DOHH2 (cell line): ENCODE results near the gene ZBTB45.

Source experiments
- H3F3A ChIP-seq: fragments of 200-600 bp; sonication (generic), shearing (Covaris generic); 2 replicates; pipeline ENCODE4 v1.6.0; 2016; ENCODE audit warnings: antibody characterized with exemption, mild to moderate bottlenecking; ENCODE audit not compliant: control insufficient read depth, insufficient read depth
- H3K27ac ChIP-seq: fragments of 200-600 bp; sonication (generic); 2 replicates; pipeline ENCODE4 v1.5.1; 2014; ENCODE audit warnings: low read depth, mild to moderate bottlenecking, low read length, moderate library complexity
- H3K27me3 ChIP-seq: fragments of 200-600 bp; sonication (generic); 2 replicates; pipeline ENCODE4 v1.6.1; 2014; ENCODE audit warnings: mild to moderate bottlenecking, low read length, mixed read lengths; ENCODE audit not compliant: control insufficient read depth
- H3K36me3 ChIP-seq: fragments of 200-600 bp; sonication (generic); 2 replicates; pipeline ENCODE4 v1.6.1; 2014; ENCODE audit warnings: mild to moderate bottlenecking, low read length, moderate library complexity, mixed read lengths; ENCODE audit not compliant: control insufficient read depth
- H3K4me1 ChIP-seq: fragments of 200-600 bp; sonication (generic); 2 replicates; pipeline ENCODE4 v1.6.1; 2014; ENCODE audit warnings: mild to moderate bottlenecking, low read length, mixed read lengths; ENCODE audit not compliant: control insufficient read depth
- H3K4me2 ChIP-seq: fragments of 200-600 bp; sonication (generic); 2 replicates; pipeline ENCODE4 v1.6.0; 2014; ENCODE audit warnings: mild to moderate bottlenecking, low read length, moderate library complexity
- H3K4me3 ChIP-seq: fragments of 200-600 bp; sonication (generic); 2 replicates; pipeline ENCODE4 v1.5.1; 2014; ENCODE audit warnings: mild to moderate bottlenecking, low read length, mixed read lengths
- H3K79me2 ChIP-seq: fragments of 200-600 bp; sonication (generic); 2 replicates; pipeline ENCODE4 v1.6.1; 2014; ENCODE audit warnings: mild to moderate bottlenecking, low read length, mixed read lengths; ENCODE audit not compliant: control insufficient read depth
- H3K9me2 ChIP-seq: fragments of 200-600 bp; sonication (generic); replicated peaks from 2 replicates; pipeline ENCODE4 v1.6.1; 2014; ENCODE audit warnings: mild to moderate bottlenecking, low read length, mixed read lengths; ENCODE audit not compliant: control insufficient read depth
- H3K9me3 ChIP-seq: fragments of 200-600 bp; sonication (generic); 2 replicates; pipeline ENCODE4 v1.6.1; 2014; ENCODE audit warnings: antibody characterized with exemption, low read length, mixed read lengths; ENCODE audit not compliant: control insufficient read depth, insufficient read depth
- H4K20me1 ChIP-seq: fragments of 200-600 bp; sonication (generic); 2 replicates; pipeline ENCODE4 v1.6.0; 2014; ENCODE audit warnings: low read depth, mild to moderate bottlenecking, antibody characterized with exemption, low read length, moderate library complexity; ENCODE audit not compliant: control insufficient read depth, insufficient read depth
- CTCF ChIP-seq: fragments of 200-600 bp; sonication (generic); IDR thresholded peaks from one replicate; pipeline ENCODE4 v1.5.1; 2014; ENCODE audit warnings: antibody characterized with exemption, mild to moderate bottlenecking, low read depth, low read length; ENCODE audit not compliant: poor library complexity, severe bottlenecking
- EZH2phosphoT487 ChIP-seq: fragments of 200-600 bp; sonication (generic); IDR thresholded peaks from 2 replicates; pipeline ENCODE4 v1.6.1; 2017; ENCODE audit warnings: borderline replicate concordance, mild to moderate bottlenecking, antibody characterized with exemption, low read length, moderate library complexity, mixed read lengths

ZBTB45 gene

DNA sequence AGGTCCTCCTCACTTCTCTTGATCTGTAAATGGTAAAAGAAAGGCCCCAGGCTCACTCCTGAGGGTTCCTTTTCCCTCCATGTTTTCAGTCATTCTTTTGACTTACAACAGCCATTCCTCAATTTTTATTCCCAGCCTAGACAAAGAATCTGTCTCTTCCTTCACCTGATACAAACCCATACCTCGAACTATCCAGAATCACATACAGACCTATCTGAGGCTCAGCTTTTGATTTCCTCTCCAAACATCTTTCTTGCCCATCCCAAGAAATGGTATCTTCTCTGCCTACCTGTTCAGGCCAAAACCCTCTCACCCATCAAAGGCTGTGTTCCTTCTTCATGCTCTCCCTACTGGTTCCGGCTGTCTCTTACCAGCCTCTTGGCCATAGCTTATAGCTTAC, 33.0 kb upstream of the ZBTB45 start:
- no peak for TF ChIP-seq EZH2phosphoT487
- H3K79me2 ChIP-seq: peaks cover 62% of the 10 kb centered on the region
- peaks cover 94% of the 10 kb centered on the region for H3K36me3 ChIP-seq
- H3K4me2 ChIP-seq: peak overlapping the region; percentile 74
- no peaks in the 10 kb centered on the region for H3K9me3 ChIP-seq
- H3K9me2 ChIP-seq: no peaks in the 10 kb centered on the region
- no peak overlapping the region for H3K4me3 ChIP-seq
- H4K20me1 ChIP-seq: no peaks in the 10 kb centered on the region; the same call in 1 of the 2 replicates
- H3K4me1 ChIP-seq: peaks cover 45% of the 10 kb centered on the region
- H3K27ac ChIP-seq: 0 out of 2 replicates have a peak overlapping the region, but pooled peaks have one; percentile 8
- H3F3A ChIP-seq: peaks cover 49% of the 10 kb centered on the region
- no peaks in the 10 kb centered on the region for H3K27me3 ChIP-seq

DNA sequence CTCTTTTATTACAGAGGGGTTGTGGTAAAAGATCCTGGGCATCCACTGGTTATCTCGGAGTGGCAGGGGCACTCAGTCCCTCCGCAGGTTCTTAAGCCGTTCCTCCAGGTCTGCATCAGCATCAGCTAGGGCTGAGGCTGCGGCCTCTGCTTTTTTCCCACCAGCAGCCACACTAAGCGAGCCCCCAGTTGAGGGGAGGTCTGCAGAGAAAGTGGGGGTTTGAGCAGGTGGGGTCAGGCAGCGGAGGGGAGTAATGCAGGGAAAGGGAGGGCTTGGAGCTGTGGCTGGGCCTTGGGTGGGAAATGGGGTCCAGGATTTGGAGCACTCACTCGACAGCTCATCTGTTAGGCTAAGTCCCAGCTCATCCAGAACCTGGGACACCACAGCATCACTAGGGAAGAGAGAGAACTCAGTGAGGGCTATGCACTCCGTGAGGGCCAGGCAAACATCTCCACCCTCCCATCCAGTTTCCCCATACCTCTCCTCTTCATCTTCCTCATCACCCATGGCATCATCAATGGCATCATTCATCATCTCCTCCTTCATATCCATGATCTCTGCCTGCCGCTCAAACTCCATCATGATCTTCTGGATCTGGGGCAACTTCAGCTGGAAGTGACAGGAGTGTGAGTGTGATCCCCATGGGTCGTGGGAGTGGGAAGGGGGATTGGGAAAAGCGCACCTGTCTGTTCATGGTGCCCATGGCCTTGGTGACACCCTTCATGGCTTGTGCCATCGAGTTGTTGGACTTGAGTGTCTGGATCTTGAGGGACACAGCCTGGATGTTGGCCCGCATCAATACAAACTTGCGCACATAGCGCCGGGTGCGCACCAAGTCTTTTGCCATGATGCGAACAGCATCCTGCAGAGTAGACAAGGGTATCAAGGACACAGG, 32.2 kb upstream of the ZBTB45 start:
- Histone ChIP-seq H4K20me1 (peaks cover 7% of the 10 kb centered on the region), H3F3A (peaks cover 55% of the 10 kb centered on the region), H3K4me2 (peak overlapping the region; percentile 74; the same call in 1 of the 2 replicates), H3K36me3 (peaks cover 94% of the 10 kb centered on the region), H3K4me1 (peaks cover 45% of the 10 kb centered on the region), H3K4me3 (no peak overlapping the region), H3K9me3 (no peaks in the 10 kb centered on the region), H3K79me2 (peaks cover 62% of the 10 kb centered on the region), H3K27ac (no peak overlapping the region), H3K9me2 (no peaks in the 10 kb centered on the region), H3K27me3 (no peaks in the 10 kb centered on the region)
- no peak for TF ChIP-seq CTCF
- TF ChIP-seq EZH2phosphoT487: no peak

GRCh38 chr19:58551123-58551497, 31.5 kb upstream of the ZBTB45 start:
- peaks cover 62% of the 10 kb centered on the region for H3K79me2 ChIP-seq
- H3K9me3 ChIP-seq: no peaks in the 10 kb centered on the region

More at GRCh38 chr19:58551123-58551497, 31.5 kb upstream of the ZBTB45 start:
- no peak overlapping the region for H3K4me2 ChIP-seq
- H3K36me3 ChIP-seq: peaks cover 94% of the 10 kb centered on the region
- peaks cover 58% of the 10 kb centered on the region for H3F3A ChIP-seq
- H3K27me3 ChIP-seq: no peaks in the 10 kb centered on the region
- peaks cover 44% of the 10 kb centered on the region for H3K4me1 ChIP-seq
- no peak overlapping the region for H3K4me3 ChIP-seq
- H3K27ac ChIP-seq: no peak overlapping the region
- H3K9me2 ChIP-seq: no peaks in the 10 kb centered on the region
- H4K20me1 ChIP-seq: peaks cover 14% of the 10 kb centered on the region
- TF ChIP-seq EZH2phosphoT487: no peak
- no peak for TF ChIP-seq CTCF
